Measurements from ENCODE around the gene DNAJC13.

The DNAJC13 gene

GRCh38 chr3:132488151-132488550 is 70.8 kb downstream of the DNAJC13 start:
- no peak overlapping the region for H3K4me3 ChIP-seq (ENCODE audit: low read depth, low read length)
- in situ Hi-C loops (cut with HindIII; ENCODE audit: low sequenced_read_pairs) = no loop called here
- no peak for TF ChIP-seq CTCF (IDR thresholded peaks at IDR 0.05; ENCODE audit: low read depth, low read length, missing control alignments)
- no peak for DNase-seq (ENCODE audit: low read depth)

- no peak for TF ChIP-seq CTCF (IDR thresholded peaks at IDR 0.05; ENCODE audit: low read depth, low read length, missing control alignments)
Measured at GRCh38 chr3:132499071-132499470, 81.8 kb downstream of the DNAJC13 start.

GRCh38 chr3:132503559-132503958 is 86.3 kb downstream of the DNAJC13 start:
- DNase-seq (ENCODE audit: low read depth) = no peak
- TF ChIP-seq CTCF (IDR thresholded peaks at IDR 0.05; ENCODE audit: low read depth, low read length, missing control alignments) = no peak
- in situ Hi-C loops (cut with HindIII; ENCODE audit: low sequenced_read_pairs) = loop anchor here (25.0 kb wide), 1 partner anchor 184 kb away; no protein-coding TSS in a partner anchor
- no peak overlapping the region for H3K4me3 ChIP-seq (ENCODE audit: low read depth, low read length)

More at GRCh38 chr3:132499071-132499470, 81.8 kb downstream of the DNAJC13 start:
- in situ Hi-C loops (cut with HindIII; ENCODE audit: low sequenced_read_pairs) = no loop called here
- DNase-seq (ENCODE audit: low read depth) = no peak
- no peak overlapping the region for H3K4me3 ChIP-seq (ENCODE audit: low read depth, low read length)

GRCh38 chr3:132504375-132504933 is 87.2 kb downstream of the DNAJC13 start:
- in situ Hi-C loops (cut with HindIII; ENCODE audit: low sequenced_read_pairs) = loop anchor here (25.0 kb wide), 1 partner anchor 183 kb away; no protein-coding TSS in a partner anchor
- no peak overlapping the region for H3K4me3 ChIP-seq (ENCODE audit: low read depth, low read length)
- no peak for TF ChIP-seq CTCF (IDR thresholded peaks at IDR 0.05; ENCODE audit: low read depth, low read length, missing control alignments)
- no peak for DNase-seq (ENCODE audit: low read depth)

GRCh38 chr3:132507657-132508056 is 90.4 kb downstream of the DNAJC13 start:
- no peak for TF ChIP-seq CTCF (IDR thresholded peaks at IDR 0.05; ENCODE audit: low read depth, low read length, missing control alignments)
- DNase-seq (ENCODE audit: low read depth) = no peak
- H3K4me3 ChIP-seq (ENCODE audit: low read depth, low read length) = no peak overlapping the region
- in situ Hi-C loops (cut with HindIII; ENCODE audit: low sequenced_read_pairs) = loop anchor here (25.0 kb wide), 1 partner anchor 180 kb away; no protein-coding TSS in a partner anchor

- in situ Hi-C loops (cut with HindIII; ENCODE audit: low sequenced_read_pairs) = loop anchor here (25.0 kb wide), 1 partner anchor 178 kb away; no protein-coding TSS in a partner anchor
- no peak overlapping the region for H3K4me3 ChIP-seq (ENCODE audit: low read depth, low read length)
- TF ChIP-seq CTCF (IDR thresholded peaks at IDR 0.05; ENCODE audit: low read depth, low read length, missing control alignments) = no peak
- DNase-seq (ENCODE audit: low read depth) = no peak
Measured at GRCh38 chr3:132509096-132509495, 91.8 kb downstream of the DNAJC13 start.

All from astrocyte of the cerebellum (primary cell).